HG03342 (cell line): ENCODE results near the gene ATP6V1F.

Experiments used
- ATAC-seq: cut with Tn5 transposase; IDR thresholded peaks from one replicate; pipeline ENCODE4 v1.9.1; 2021; ENCODE audit warnings: mild to moderate bottlenecking, moderate library complexity; ENCODE audit not compliant: unreplicated experiment

Gene ATP6V1F, protein sequence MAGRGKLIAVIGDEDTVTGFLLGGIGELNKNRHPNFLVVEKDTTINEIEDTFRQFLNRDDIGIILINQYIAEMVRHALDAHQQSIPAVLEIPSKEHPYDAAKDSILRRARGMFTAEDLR

DNA sequence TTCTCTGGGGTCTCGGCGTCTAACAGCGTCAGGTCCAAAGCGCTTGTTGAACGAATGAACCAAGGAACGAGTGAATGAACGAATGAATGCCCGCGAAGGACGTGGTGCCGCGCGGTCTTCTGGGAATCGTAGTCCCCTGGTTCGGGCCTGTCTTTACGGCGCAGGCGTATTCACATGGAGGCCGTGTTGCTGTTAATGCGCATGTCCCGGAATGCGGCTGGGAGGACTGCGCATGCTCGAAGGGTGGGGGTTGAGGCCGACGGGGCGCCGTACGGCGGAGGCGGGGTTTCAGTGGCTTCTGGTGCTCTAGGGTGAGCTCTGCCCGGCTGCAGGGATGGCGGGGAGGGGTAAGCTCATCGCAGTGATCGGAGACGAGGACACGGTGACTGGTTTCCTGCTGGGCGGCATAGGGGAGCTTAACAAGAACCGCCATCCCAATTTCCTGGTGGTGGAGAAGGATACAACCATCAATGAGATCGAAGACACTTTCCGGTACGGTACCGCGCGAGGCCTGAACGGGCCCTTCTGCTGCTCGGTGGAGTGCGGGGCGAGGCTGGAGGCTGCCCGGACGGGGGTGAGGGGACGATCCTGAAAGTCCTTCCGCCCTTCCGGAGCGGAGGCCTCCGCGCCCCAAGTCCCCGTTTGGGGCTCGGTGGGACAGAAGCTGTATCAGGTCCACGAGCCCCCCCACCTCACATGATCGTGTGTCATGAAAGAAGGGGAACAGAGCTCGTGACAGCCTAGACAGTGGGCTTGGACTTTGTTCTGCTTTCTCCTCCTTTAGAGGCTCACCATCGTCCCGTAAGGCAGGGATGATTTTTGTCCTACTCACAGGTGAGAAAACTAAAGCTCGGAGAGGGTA is at the start of gene ATP6V1F:
TSS of gene ATP6V1F (plus strand) at position 286 of the 862 bp plus-strand sequence. CDS start at position 335, 49 bp downstream.
- peak; percentile 83 for ATAC-seq

DNA sequence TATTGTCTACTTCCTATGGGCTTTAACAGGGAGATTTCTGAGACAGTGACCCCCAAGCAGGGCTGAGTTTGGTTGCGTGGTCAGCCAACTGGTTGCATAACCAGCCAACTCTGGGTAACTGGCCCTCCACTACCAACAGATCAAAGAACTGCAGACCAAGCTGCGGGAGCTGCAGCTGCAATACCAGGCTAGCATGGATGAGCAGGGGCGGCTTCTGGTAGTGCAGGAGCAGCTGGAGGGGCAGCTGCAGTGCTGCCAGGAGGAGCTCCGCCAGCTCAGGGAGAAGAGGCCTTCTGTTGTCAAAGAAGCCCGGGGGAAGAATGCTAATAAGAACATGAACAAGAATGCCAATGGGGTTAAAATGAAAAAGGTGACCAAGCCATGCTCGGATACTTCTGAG is 48.2 kb upstream of the ATP6V1F start:
- no peak for ATAC-seq

DNA sequence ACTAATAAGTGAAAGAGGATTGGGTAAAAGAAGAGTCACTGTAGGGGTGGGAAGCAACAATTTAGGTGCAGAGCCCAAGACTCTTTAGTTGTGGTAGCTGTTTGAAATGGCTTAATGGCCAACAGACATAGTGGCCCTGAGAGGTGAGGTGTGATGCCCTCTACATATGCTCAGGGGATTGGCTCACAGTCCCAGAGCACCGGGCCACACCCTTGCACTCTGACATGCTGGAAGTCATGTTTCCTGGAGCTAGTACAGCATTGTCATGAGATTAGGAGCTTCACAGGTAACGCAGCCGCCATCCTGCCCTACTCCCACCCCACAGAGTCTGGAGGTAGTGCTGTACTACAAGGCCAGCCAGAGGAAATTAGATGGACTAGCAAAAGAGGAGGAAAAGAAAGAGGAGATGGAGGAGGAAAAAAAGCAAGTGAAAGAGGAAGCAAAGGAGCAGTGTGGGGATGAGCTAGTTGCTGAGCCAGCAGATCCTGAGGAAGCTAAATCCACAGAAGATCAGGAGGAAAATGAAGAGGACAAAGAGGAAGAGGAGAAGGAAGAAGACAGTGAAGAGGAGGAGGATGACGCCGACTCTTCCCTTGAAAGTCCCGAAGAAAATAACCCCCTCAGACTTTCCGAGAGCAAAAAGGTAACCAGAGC is 47.2 kb upstream of the ATP6V1F start:
- no peak for ATAC-seq

DNA sequence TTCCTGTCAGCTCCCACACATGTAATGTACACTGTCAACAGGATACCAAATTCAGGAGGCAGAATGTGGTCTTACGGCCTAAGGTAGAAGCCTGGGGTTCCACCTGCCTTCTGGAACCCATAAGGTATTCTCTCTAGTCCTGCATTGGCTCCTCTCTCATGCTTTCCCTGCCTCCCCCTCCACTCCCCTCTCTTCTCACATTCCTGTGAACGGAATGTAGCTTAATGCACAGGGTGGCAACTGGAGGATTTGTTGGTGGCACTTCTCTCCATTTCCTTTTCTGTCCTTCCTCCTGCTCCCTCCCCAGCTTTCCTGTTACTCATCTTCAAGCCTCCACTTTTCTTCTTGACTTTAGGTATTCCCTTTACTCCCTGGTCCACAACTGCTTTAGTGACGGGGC is 44.0 kb upstream of the ATP6V1F start:
- no peak for ATAC-seq

DNA sequence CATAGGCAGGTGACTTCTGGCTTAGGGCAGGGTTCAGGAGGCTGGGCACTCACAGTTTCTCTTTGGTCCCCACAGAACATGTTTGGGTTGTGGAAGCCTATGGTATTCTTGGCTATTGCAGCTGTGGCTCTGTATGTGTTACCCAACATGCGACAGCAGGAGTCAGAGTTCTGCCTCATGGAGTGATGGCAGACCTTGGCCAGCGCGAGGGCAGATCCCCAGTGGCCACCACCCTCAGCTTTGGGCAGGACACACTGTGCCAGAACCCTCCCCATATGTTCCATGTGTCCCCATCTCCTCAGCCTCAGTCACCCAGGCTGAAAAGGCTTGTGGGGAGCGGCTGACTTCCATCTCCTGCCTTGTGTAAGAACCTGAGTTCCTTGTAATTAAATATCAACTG is 40.9 kb upstream of the ATP6V1F start:
- ATAC-seq = no peak

DNA sequence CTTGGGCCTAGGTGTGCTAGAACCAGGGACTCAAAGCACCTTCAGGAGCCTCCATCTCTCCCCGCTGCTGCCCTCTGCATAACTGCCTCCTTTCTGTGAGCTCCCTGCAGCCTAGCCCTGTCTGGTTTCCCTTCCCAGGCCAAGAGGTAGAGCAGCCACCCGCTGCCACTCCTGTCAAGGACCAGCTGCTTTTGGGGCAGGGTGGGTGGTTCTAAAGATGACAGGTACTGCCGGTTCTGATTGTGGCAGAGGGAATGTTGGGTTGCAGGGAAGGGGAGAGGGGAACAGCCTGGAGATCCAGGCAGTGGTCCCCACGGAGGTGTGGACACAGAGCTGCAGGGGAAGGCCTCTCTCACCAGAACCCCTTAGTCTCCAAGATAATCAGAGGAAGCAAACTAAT is 36.1 kb upstream of the ATP6V1F start:
- no peak for ATAC-seq

DNA sequence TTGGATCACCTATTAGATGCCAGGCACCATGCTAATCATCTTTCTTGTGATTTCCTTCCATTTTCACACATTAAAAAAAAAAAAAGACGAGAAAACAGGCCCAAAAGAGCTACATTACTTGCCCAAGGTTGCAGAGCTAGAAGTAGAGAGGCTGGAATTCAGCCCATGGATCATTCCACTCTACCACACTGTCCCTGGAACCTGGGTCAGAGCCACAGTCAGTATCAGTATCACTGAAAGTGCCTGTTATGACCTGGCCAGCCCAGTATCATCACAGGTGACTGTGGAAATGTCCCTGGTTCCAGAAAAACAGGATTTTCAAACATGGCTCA is 35.8 kb upstream of the ATP6V1F start:
- no peak for ATAC-seq

DNA sequence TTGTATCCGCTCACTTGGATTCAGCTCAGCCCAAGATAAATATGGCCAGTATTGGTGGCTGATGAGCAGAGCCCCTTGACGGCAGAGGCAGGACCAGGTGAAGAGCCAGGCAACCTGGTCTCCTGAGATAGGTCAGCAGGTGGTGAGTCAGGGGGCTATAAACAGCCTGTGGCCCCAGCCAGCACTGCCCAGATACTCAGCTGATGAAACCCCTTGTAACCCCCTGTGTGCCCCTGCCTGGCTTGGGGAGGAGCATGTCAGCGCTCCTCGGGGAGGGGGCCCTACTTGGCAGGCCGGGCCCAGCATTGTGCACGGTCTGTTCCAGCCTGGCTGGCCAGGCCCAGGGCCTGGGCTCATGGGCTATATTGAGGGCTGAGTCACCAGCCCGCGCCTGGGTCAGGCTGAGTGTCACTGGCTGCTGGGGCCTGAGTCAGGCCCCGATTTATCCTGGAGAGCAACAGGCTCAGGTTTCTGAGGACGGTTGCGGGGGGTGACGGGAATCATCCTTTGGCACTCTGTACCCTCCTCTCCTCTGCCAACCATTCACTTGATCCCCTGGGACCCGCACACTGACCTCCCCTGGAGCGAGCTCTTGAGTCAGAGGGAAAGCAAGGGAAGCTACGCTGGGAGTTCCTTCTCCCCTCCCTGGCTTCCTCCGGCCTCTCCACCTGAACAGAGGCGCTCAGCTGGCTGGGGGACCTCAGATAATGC is 35.3 kb upstream of the ATP6V1F start:
- ATAC-seq = no peak

DNA sequence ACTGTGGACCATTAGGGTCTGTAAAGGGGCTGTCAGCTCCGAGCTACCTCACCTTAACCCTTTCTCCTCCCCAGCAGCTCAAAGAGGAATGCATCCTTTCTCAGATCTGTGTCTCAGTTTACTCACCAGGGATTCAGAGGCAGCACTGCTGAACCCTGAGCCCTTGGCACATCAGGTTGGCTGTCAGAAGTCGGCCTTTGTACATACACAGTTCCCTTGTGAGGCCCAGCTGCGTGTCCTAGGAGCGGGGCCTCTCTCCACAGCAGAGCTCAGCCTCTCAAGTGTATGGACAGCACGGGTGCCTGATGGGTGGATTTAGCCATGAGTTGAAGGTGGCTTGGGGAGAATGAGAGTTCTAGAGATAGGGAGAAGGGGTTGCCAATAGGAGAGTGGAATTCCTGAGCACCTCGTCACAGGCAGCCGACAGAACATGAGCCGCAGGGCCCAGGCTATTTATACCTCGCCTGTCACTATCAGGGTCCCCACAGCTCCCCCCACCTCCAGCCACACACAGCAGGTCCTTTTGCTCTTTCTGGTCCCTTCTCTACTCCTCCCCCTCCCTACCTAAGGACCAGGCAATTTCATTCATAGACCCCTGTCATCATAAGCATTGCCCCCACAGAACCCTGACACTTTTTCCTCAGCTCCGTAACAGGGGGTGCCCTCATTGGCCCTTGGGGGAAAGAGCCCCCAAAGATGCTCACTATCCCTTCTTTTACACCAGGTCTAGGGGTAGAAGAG is 34.5 kb upstream of the ATP6V1F start:
- ATAC-seq = no peak

DNA sequence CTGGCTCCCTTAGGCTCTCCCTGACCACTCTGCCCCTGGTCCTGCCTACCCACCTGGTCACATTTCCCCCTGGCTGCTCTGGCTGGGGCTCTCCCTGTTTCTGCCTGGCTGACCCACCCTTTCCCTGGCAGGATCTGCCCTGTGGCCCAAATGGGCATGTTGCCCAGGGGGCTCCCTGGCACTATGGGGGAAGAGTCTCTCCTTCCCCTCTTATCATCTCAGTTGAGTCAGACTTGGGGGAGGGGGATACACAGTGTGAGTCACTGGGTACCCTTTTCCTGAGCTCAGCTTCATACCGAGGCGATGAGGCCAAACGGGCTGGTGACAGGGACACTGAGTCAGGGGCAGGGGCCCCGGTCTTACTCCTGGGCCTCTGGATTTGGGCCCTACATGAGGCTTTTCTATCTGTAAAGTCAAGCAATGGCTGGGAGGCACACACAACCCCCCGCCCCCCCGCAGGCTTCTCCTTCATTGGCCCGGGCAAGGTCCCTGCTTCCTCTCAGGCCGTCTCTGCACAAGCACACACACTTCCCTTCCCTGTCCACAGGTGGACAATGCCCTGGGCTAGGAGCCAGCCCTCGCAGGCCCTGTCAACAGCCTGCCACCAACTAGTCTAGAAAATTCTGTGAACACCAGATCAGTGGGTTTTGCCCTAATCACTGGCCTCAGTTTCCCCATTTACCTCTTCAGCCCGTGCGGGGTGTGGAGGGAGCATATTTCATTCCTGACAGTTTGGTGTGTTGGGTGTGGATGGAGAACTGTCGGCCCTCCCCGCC is 33.1 kb upstream of the ATP6V1F start:
- ATAC-seq = no peak

DNA sequence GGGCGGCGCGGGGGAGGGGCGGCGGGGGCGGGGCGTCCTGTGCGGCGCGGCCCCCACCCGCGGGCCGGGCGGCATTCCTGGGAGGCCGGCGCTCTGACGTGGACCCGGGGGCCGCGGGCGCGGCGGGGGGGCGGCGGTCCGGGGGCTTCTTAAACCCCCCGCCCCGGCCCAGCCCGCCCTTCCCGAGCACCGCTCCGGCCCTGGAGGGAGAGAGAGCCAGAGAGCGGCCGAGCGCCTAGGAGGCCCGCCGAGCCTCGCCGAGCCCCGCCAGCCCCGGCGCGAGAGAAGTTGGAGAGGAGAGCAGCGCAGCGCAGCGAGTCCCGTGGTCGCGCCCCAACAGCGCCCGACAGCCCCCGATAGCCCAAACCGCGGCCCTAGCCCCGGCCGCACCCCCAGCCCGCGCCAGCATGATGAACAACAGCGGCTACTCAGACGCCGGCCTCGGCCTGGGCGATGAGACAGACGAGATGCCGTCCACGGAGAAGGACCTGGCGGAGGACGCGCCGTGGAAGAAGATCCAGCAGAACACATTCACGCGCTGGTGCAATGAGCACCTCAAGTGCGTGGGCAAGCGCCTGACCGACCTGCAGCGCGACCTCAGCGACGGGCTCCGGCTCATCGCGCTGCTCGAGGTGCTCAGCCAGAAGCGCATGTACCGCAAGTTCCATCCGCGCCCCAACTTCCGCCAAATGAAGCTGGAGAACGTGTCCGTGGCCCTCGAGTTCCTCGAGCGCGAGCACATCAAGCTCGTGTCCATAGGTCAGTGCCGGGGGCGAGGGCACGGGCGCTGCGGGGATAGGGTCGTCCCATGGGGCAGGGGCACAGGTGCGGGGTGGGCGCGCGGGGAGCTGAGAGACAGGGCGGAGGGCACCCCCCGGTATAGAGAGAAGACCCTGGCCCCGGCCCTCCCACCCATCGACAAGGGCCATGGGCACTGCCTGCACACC is 32.2 kb upstream of the ATP6V1F start, which contains the start of gene FLNC:
TSS of gene FLNC (plus strand) at position 176 of the 947 bp plus-strand sequence. CDS start at position 408, 232 bp downstream.
- no peak for ATAC-seq

DNA sequence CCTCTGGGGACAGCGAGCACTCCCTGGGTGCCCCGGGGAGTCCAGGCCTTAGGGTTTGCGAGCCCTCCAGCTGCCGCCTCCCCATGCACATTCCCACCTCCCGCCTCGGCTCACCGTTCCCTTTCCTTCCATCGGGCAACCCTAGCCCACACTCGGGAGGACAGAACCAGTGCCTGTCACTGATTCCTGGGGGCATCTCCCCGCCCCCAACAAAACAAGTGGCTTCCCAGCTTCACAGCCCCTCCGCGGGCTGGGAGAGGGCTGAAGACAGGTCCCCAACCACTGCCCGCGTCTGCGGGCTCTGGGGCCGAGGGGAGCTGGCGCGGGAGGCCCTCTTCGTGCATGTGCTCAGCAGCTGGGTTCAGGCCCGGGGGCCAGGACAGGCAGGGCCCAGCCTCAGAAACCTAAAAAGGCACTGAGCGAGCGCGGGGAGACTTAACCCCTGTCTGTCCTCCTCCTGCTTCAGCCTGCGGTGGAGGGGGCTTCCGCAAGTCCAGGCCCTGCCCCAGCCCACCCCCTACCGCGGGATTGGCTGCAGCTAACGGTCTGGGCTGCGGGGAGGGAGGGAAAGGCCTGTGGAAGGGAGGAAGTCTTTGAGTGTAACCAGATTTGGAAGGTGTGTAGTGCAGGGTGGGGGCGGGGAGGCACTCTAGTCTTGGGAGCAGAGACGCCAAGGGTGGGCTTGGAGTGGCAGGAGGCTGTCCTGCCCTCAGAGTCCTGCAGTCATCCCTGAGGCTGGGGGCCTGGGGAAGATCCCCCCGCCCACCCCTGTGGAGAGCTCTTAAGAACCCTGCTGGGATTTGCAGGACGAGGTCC is 31.3 kb upstream of the ATP6V1F start:
- ATAC-seq = no peak

DNA sequence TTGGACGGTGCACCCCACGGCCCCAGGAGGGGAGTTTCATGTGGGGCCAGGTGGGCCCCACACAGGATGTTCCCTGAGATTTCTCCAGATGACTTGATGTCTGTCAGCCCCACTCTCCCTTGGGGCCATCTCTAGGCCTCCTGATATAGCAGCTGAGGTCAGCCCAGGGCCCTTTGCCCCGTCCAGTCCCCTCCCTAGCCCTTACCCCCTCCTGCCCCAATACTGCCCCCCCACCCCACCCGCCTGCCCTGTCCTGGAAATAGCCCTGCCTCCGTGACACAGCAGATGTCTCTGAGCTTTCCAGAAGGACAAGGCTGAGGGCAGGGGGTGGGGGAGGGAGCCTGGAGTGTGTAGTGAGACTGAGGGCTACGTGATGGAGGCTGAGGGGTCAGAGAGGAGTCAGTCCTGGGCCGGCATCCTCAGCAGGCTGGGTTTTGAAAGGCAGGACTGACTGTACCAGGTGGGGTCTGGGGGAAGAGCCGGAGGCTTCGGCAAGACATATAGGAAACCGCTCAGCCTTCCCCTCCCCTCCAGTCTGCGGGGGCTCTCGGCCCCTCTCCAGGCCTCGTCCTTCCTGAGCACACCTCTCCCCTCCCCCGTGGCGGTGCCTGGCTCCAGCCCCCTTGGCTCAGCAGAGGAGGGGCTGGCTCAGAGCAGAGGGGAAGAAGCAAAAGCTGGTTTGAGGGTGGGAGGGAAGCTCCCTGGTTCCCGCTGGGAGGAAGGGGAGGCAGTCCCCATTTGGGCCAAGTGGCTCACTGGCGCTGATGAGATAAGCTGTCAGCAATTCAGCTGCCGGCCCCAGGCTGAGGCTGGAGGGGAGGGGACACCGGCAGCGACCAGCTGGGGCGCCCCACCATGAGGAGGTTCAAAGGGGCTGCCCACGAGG is 30.4 kb upstream of the ATP6V1F start:
- ATAC-seq = no peak

DNA sequence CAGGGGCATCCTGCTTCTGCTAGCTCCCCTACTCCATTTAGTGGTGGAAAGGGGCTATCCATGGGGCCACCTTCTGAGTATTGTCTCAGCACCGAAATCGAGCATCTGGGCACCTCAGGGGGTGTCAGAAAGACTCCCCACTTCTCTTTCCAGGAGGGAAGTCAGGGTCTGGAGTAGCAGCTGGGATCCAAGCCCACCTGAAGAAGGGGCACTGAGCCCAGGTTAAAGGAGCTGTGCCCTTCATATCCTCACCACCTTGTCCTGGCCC is 29.8 kb upstream of the ATP6V1F start:
- ATAC-seq = no peak

DNA sequence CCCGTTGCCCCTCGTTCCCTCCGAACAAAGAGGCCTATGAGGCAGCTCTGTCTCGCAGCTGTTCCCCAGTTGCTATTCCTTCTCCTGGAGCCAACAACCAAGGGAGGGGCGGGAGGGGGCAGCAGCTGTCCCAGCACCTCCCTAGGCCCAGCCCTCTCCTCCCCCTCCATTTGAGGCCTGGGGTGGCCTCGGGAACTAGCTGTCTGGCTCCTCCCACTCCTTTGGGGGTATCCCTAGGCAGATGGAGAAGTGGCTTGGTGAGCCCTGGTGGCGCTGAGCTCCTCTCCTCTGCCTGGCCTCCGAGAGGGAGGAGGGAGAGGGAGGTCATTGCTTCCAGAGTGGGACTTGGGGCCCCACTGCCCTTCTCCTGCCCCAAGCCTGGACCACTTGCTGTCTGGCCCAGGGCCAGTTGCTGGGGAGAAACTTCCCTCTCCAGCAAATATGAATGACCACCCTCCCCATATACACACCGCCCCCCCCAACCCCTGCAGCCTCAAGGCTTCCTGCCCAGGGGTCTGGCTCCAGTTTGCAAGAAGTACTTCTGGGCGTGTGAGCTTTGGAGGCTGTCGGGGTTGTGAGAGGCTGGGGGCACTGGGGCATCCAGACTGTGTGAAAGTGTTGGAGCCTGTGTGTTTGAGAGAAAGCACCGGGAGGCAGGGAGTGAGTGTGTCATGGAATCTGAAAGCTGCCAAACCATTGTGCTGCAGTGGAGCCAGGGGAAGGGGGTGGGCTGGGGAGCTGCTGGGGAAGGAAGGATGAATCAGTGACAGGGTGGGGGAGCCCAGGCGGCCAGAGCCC is 29.3 kb upstream of the ATP6V1F start:
- ATAC-seq = no peak

DNA sequence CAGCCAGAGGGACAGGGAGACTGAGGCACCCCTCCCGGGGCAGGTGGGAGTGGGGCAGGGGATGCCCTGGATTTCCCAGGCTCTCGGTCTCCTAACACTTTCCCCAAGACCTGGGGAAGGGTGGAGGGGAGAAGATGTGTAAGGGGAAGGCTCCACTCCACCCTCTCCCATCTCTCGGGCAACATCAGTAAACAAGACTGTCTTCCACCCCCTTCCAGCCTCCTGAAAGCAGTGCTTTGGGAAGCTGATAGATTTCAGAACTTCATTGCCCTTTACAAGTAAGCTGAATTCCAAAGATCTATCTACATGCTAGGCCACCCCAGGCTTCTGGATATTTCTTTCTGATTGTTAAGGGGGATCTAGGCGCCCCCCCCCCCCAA is 28.7 kb upstream of the ATP6V1F start:
- no peak for ATAC-seq
